Measurements from ENCODE around the gene ISCU.
A peak's percentile ranks its signal among the peaks of the same experiment; 100 is the strongest.

Gene ISCU
- total RNA-seq, result 122 reads per million, percentile 86 among the genes with 10 or more reads in this experiment

DNA sequence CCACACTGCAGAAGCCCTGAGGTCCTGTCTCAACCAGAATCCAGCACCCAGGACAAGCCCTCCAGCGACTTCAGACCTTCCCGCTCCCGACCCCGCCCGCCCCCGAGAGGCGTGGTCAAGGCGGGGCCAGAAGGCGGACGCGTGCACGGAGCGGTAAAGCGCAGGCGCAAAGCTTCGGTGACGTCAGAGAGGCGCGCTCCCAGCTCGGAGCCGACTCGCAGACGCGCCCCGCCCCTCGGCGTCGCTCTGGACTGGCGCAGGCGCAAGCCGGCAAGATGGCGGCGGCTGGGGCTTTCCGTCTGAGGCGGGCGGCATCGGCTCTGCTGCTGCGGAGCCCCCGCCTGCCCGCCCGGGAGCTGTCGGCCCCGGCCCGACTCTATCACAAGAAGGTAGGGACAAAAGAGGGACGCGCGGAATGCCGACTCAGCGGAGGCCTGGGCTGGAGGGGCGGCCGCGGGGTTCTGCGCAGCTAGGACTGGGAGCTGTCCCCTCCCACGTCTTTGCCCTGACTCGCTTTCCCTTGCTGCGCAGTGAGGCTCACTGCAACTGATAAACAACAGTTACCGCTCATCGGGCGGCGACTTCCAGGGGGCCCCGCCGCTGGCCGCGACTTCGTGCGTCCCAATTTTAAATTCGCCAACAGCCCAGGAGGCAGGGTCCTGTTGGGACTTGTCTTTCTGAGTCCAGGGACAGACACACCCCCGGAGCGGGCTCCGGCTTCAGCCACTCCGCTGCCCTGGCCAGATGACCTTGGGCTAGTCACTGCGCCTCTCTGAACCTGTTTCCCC is at the start of gene ISCU:
ISCU (plus strand) TSS at position 249 of the 788 bp plus-strand sequence; CDS start at position 276, 27 bp downstream.
- peak; percentile 99 for DNase-seq

DNA sequence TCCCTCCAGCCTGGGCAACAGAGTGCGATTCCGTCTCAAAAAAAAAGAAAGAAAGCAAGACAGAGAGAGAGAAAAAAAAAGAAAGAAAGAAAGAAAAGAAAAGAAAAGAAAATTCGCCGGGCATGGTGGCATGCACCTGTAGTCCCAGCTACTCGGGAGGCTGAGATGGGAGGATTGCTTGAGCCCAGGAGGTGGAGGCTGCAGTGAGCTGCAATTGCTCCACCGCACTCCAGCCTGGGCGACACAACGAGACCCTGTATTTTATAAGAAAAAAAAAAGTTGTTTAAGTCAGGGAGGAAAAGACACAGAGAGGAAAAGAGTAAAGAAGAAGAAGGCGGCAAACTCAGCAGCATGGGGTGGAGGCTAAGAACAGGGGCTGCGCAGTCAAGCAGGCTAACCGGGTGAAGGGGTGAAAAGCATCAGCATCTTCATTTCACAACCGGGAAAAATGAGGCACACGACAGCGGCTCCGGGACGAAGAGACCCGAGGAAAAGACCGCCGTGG is 47.9 kb upstream of the ISCU start:
- DNase-seq, result no peak

DNA sequence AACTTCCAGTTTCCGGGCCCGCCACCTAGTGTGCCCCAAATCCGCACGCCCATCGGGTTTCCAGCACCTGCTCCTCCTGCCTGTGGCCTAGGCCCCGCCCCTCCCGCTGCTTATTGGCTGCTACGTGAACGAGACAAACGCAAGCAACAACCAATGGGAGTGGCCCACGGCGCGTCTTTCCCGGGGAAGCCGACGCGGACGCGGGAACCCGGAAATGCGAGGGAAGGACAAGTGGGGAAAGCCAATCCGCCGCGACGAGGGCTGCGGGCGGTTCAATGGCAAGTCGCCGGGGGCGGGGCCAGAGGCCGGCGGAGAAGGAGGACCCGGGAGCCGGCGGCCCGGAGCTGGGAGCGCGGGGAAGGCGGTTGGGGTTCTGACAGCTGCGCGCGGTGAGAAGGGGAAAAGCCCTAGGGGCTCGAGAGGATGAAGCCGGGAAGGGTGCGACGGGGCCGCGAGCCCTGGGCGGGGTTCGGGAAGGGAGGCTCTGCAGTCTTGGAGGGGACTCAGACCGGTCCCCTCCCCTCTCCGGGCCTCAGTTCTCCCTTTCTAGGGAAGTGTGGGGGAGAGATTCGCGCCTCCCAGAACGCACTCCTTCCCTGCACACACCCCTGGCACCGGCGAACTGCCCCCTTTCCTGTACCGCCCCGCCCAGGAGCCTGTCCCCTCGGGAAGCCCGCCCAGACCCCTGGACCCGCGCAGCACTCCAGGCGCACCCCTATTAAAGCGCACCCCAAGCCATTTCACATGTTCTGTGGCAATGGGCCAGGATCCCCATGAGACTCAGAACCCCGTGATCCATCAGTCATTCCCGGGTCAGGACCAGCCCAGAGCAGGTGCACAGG is 47.2 kb upstream of the ISCU start, which contains the start of gene FICD:
FICD (plus strand) TSS at position 305 of the 842 bp plus-strand sequence. CDS start 1,696 bp downstream, outside the sequence.
- DNase-seq, result peak; percentile 100

DNA sequence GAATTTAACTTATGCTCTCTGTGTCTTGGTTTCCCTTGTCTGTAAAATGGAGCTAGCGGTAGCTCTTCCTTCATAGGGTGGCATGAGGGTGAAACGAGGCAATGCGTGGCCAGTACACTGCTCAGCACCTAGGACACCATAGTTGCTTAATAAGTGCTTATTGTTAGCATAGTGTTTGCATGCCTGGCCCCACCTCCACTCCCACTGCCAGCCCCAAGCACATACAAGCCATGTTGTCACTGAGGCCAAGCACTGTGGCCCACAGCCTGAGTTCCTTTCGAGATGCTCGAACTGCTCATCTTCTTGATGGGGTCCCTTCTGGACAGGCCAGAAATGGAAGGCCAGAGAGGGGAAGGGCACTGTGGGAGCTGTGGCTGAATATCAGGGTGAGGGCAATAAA is 46.5 kb upstream of the ISCU start:
- DNase-seq, result no peak

DNA sequence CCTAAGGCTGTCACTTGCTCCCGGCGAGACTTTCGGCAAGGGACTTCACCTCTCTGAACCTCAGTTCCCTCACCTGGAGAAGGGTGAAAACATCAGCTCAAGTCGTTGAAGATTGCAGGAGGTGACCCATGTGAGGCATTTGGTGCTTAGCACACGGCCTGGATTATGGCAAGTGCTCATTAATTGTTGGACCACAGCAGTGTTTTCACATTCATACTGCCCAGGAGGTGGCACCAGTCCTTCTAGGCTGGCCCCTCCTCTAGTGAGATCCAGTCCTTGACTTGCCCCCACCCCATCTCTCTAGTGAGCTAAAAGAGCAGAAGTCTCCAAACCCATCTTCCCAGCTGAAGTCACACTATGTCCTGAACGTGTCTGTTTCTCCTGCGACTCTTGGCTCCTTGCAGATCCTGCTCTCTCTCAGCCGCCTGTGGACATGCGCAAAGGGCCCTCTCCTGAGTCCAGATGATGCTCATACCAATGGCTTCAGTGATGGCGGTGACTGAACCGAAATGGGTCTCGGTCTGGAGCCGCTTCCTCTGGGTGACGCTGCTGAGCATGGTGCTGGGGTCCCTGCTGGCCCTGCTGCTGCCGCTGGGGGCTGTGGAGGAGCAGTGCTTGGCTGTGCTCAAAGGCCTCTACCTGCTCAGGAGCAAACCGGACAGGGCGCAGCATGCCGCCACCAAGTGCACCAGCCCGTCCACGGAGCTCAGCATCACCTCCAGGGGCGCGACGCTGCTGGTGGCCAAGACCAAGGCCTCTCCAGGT is 45.7 kb upstream of the ISCU start:
- no peak for DNase-seq

DNA sequence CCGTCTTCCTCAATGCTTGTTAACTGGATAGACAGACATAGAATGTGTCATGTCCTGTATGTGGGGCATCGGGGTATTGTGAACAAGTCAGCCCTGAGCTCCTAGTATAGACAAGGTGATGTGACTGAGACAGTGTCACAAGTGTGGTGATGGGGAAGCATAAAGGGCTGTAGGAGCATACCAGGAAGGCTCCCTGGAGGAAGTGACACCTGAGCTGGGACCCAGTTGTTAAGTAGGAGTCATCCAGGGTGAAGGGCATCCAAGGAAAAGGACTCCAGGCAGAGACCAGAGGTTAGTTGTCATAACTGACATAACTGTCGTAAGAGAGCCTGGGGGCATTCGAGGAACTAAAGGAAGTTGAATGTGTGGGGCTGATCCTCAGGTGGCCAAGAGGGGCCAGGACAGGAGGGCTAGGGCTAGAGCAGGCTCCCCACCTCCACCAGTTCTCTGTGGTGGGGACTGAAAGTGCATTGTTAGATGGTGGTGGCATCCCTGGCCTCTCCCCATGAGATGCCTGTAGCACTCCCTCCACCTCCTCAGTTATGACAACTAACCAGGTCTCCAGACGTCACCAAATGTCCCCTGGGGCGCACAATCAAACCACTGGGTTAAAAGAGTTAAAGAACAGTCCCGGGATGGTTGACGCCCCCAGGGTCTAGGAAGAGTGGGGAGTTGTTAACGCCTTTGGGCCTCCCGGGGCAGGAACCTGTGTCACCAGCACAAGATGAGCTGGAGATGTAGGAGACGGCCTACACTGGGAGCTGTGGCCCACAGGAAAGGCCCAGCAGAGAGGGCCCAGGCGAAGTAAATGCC is 44.9 kb upstream of the ISCU start:
- DNase-seq, result no peak

DNA sequence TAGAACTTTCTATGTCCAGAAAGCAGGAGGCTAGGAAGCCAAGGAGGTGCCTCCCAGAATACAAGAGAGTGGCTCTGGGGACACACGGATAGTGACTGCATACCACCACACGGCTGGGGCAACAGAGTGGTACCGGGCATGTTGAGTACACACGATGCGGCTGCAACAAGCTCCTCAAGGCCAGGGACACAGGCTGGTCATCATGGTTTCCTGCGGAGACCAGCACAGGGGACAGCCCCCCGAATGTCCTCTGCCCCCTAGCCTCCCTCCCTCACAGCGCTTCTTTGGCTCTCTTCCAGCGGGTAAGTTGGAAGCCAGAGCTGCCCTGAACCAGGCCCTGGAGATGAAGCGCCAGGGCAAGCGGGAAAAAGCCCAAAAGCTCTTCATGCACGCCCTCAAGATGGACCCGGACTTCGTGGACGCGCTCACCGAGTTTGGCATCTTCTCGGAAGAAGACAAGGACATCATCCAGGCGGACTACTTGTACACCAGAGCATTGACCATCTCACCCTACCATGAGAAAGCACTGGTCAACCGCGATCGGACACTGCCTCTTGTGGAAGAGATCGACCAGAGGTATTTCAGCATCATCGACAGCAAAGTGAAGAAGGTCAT is 44.2 kb upstream of the ISCU start:
- DNase-seq, result no peak

DNA sequence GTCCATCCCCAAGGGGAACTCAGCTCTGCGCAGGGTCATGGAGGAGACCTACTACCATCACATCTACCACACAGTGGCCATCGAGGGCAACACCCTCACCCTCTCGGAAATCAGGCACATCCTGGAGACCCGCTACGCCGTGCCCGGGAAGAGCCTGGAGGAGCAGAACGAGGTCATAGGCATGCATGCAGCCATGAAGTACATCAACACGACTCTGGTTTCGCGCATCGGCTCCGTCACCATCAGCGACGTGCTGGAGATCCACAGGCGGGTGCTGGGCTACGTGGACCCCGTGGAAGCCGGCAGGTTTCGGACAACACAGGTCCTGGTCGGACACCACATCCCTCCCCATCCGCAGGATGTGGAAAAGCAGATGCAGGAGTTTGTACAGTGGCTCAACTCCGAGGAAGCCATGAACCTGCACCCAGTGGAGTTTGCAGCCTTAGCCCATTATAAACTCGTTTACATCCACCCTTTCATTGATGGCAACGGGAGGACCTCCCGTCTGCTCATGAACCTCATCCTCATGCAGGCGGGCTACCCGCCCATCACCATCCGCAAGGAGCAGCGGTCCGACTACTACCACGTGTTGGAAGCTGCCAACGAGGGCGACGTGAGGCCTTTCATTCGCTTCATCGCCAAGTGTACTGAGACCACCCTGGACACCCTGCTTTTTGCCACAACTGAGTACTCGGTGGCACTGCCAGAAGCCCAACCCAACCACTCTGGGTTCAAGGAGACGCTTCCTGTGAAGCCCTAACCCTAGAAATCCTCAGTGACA is 43.5 kb upstream of the ISCU start:
- no peak for DNase-seq

DNA sequence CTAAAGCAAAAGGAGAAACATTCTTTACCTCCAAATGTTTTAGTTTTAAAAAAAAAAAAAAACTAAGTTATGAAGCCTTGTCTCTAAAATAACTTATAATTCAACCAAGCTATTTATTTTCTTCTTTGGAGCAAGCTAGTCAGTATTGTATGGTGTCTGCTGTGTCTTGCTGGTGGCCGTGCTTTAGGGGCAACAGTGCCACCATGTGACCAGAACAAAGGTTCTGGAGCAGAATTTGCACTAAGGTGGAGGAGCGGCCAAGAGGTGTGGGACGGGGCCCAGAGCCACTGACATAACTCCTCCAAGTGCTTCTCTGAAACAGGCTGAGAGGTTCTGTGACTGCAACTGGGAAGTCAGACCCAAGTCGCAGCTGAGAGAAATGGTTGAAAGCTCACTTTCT is 42.8 kb upstream of the ISCU start:
- no peak for DNase-seq

DNA sequence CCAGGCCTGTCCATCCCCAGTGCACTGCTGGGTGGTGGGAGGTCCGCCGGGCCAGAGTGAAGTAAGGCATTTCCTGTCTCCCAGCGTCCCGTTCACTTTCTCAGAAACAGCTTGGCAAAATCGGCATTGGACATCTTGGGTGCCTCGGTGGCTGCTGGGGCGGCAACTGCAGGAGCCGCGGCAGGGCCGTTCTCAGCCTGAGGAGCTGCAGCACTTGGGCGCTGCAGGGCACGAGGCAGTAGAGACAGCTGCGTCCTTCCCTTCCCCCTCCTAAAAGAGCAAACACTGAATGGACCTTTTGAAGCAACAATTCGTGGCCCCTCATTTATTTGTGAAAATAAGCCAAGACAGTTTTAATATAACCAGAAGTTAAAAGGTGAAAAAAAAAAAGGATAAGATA is 39.0 kb upstream of the ISCU start:
- DNase-seq, result no peak

DNA sequence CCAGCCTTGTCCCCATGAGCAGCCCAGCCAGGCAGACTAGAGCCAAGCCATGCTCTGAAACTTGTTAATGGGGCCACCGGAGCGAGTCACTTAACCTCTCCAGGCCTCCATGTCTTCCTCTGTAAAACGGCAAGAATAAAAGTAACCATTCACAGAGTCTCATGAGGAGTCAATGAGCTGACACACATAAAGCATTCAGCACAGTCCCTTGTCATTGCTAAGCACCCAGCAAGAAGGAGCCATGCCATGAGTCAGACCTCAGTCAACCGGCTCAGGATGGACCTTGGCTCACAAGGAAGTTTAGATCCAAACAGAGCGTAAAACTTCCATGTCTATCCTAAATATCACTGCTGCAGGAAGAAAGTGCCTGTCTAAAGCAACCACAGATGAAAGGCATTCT is 36.7 kb upstream of the ISCU start:
- no peak for DNase-seq

DNA sequence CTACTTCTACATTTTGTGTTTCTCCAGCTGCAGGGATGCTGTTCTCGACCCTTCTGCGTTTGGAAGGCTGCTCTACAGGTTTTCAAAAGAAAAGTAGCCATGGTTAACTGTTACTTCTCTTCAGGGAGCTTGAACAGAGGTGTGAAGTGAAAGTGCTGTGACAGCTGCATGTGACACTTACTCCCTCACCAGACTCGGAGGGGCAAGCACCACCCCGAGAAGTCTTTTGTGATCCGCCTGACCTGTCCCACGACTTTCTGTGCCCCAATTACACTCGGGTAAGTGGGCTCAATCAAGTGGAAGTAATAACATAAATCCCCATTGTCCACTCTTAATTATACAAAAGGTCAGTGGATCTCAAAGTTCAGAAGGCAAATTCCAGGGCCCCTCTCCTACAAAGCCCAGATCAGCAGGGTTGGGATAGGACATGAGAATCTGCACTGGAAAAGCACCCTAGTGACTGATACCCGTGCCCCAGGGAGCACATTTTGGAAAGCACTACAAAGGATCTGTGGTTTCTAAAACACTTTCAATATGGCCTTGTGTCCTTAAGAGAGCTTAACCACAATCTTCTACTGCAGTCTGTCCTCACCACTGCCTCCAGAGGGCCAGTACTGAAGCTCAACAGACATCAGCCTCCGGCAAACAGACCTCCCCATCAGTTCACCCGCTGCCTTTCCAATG is 35.8 kb upstream of the ISCU start:
- no peak for DNase-seq

DNA sequence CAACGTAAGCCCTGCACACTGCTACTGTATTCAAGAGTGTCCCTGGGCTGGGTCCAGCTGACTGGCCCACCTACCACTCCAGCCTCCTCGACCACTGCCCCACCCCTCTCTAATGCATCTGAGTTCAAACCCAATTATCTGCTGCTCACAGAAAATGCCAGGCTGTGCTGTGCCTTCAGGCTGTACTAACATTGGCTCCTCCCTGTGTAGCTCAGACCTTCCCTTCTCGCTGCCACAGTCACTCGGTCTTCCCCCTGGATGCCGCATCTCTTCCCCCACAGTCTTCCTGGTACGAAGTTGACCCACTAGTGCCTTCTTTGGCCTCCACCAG is 35.3 kb upstream of the ISCU start:
- no peak for DNase-seq

DNA sequence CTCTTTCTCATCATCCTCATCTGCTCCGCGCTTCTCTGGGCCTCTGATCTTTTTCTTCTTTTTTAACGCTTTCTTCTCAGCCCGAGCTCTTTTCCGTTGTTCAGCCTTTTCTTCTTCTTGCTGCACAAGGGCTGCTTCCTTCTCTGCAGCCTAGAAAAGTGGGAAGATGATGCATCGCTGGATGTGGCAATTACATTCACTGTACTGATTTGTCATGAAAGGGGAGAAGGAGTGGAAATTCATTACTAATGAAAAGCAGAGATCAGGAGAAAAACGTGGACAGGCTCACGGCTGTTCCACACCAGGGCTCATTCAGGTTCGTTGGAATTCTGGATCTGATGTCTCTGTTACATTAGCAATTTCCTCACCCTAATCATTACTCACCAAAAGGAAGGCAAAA is 32.2 kb upstream of the ISCU start:
- no peak for DNase-seq

DNA sequence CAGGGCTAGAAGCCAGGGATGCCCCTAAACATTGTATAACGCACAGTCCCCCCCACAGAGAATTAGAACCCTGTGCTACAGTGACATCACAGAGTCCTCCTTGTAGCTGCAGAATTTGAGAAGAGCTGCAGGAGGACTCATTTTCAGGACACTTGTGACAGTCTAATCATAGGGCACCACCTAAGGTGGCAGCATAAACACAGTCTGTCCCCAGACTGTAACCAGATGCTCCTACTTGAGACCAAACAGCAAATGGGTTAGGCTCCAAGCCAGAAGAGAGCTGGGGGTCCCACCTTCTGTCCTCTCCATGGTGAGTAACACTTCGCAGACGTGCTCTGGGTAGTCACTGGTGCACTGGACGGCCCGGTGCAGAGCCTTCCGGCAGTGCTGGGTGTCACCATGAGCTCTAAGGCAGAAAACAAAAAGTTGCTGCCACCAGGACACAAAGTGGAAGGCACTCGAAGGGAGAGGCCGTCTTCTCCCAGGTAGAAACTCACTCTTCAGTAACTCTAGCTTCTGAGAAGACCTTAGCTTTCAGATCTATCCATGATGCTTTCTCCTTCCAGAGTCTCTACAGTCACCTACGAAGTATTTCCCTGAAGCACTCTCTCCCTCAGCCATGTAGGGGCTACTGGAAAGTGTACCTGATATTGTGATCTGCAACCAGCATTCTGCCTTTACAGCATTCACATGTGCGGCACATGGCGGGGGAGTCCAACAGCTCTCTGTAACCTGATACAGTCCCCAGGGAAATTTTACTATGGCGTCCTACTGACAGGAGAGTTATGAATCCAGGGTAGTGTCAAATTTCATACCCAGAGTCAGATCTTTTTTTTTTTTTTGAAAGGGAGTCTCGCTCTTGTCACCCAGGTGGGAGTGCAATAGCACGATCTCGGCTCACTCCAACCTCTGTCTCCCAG is 30.2 kb upstream of the ISCU start:
- DNase-seq, result no peak

DNA sequence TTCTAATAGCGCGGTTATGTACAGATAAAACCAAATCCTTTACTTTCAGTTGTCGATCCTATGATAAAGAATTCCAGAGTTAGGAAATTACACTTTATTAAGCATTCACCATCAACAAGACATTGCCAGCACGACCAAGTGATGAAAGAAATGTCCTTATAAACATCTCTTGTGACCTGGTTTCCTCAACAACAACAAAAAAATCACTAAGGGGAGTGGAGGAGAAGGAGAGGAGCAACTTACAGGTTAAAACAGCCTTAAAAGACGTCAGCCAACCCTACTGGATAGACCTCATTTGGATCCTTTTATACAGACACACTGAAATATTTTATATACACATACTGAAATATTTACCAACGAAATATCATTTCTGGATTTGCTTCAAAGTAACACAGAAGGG is 24.2 kb upstream of the ISCU start:
- no peak for DNase-seq

DNA sequence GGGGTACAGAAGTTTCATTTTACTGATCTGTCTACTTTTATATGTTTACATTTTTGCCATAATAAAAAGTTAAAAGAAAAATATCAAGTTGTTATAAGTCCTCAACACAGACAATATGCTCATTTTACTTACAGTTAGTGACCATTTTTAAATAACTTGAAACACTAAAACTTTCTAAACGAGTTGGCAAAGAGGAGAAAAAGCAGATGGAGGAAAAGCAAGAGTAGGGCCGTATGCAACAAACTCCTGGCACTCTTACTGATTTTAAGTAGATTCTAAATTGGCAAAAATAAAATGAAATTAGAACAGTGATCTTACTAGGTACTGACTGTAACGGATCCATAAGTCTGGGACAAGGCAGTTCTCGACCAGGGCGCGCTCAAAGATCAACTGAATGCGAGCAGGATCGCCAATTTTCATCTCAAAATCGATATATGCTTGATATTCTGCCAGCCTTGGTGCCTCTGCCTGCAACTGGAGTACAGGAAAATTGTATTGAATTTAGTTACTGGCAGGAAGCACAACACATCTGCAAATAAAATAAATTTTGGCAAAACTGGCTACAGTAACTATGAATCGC is 23.7 kb upstream of the ISCU start:
- no peak for DNase-seq

DNA sequence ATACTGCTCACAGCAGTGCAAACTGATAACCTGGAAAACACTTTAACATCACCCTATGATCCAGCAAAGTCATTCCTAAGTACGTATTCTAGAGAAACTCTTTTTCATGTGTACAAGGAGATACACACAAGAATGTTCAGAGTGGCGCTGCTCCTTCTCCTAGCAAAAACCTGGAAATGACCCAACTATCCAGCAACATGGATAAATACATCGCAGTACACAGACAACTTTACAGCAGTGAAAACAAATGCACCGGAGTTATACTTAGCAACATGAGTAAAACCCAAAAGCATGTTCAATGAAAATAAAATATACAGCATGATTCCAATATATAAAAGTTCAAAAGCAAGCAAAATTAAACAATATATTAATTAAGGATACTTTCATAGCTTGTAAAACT is 20.1 kb upstream of the ISCU start:
- no peak for DNase-seq

DNA sequence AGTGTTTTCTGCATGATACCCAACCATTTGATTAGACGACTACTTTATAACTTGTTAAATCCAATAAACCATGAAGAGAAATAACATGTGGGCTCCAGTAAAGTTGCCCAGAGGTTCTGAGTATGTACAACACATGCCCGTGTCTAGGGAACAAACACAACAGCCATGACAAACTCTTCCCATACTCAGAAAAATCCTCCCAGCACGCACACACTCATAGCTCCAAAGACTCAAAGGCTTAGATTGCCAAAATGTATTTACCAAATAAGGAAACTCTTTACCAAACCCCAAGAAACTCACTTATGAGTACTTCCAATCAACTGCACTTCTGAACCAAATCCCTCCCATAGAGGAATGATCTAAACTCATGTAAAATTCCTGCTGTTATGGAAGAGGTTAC is 18.7 kb upstream of the ISCU start:
- no peak for DNase-seq
